ENCODE results near the gene FHIP1B. TPM values are rescaled to one million over a fixed set of nuclear protein-coding genes. Genes with fewer than 3 reads are reported as not detected.

The FHIP1B gene
- total and polyA plus RNA-seq, 10 donors = 14.9 to 77.6 (median 40.7) TPM

- Histone ChIP-seq H3K4me1 (peaks cover 0 to 40% (median 2%) of the 10 kb centered on the region in 6 donors), H3K27ac (peak overlapping the region in 2 of 8 donors; percentile 92 to 94), H3K4me3 (no peak overlapping the region), H3K27me3 (replicated peaks in 1 of 7) (no peaks in the 10 kb centered on the region), H3K9me3 (no peaks in the 10 kb centered on the region), H3K36me3 (peaks cover 0 to 70% (median 42%) of the 10 kb centered on the region in 6 donors)
- 58 to 81% (median 75%) methylated on average over 3 of the region's 3 CpGs for WGBS, 5 donors
- DNase-seq = no peak
- intact Hi-C loops (cut with DNase I; ENCODE audit: low total_unique reads) = no loop called here
- TF ChIP-seq POLR2AphosphoS5 (IDR thresholded peaks at IDR 0.05) (no peak), CTCF (IDR thresholded peaks at IDR 0.05 in 8 of 11, conservative IDR thresholded peaks at IDR 0.05 in 3 of 11) (no peak), POLR2A (IDR thresholded peaks at IDR 0.05) (no peak)
These were observed 27.8 kb downstream of the FHIP1B start for GRCh38 chr11:6206456-6207180.

- Histone ChIP-seq H3K27me3 (replicated peaks in 1 of 7) (no peaks in the 10 kb centered on the region), H3K36me3 (peaks cover 0 to 57% (median 29%) of the 10 kb centered on the region in 6 donors), H3K9me3 (no peaks in the 10 kb centered on the region), H3K4me1 (peaks cover 0 to 53% (median 4%) of the 10 kb centered on the region in 6 donors), H3K4me3 (no peak within 1 kb of the TSS), H3K27ac (peak within 1 kb of the TSS in 6 of 8 donors; percentile 36 to 94 (median 87))
- intact Hi-C loops (cut with DNase I; ENCODE audit: low total_unique reads) = no loop called here
- no peak for TF ChIP-seq CTCF (IDR thresholded peaks at IDR 0.05 in 8 of 11, conservative IDR thresholded peaks at IDR 0.05 in 3 of 11)
- TF ChIP-seq POLR2A (IDR thresholded peaks at IDR 0.05) = no peak
- no peak for TF ChIP-seq POLR2AphosphoS5 (IDR thresholded peaks at IDR 0.05)
- DNase-seq = no peak
- WGBS, 5 donors = 81 to 94% (median 93%) methylated on average over 1 of the region's 1 CpG
These were observed 29.1 kb downstream of the FHIP1B start, which contains the start of gene C11orf42 for GRCh38 chr11:6205366-6205765. TSS of gene C11orf42 (plus strand) at chr11:6205557. CDS start at chr11:6205616, 59 bp downstream.

GRCh38 chr11:6204706-6205105 lies 29.7 kb downstream of the FHIP1B start:
- peak overlapping the region in 6 of 8 donors; percentile 36 to 94 (median 87) for H3K27ac ChIP-seq
- H3K9me3 ChIP-seq = no peaks in the 10 kb centered on the region
- DNase-seq = no peak
- WGBS, 5 donors = 70 to 95% (median 84%) methylated on average over 1 of the region's 1 CpG
- intact Hi-C loops (cut with DNase I; ENCODE audit: low total_unique reads) = no loop called here
- no peak for TF ChIP-seq POLR2A (IDR thresholded peaks at IDR 0.05)
- TF ChIP-seq CTCF (IDR thresholded peaks at IDR 0.05 in 8 of 11, conservative IDR thresholded peaks at IDR 0.05 in 3 of 11) = no peak
- TF ChIP-seq POLR2AphosphoS5 (IDR thresholded peaks at IDR 0.05) = no peak
- no peak overlapping the region for H3K4me3 ChIP-seq
- H3K36me3 ChIP-seq = peaks cover 0 to 51% (median 23%) of the 10 kb centered on the region in 6 donors
- no peaks in the 10 kb centered on the region for H3K27me3 ChIP-seq (replicated peaks in 1 of 7)
- peaks cover 0 to 59% (median 4%) of the 10 kb centered on the region in 6 donors for H3K4me1 ChIP-seq

GRCh38 chr11:6203327-6203726 lies 31.1 kb downstream of the FHIP1B start:
- 23 to 36% (median 28%) methylated on average over 3 of the region's 3 CpGs for WGBS, 5 donors
- Histone ChIP-seq H3K27me3 (replicated peaks in 1 of 7) (no peaks in the 10 kb centered on the region), H3K36me3 (peaks cover 0 to 37% (median 18%) of the 10 kb centered on the region in 6 donors), H3K27ac (peak overlapping the region in 5 of 8 donors; percentile 75 to 94 (median 89)), H3K4me1 (peaks cover 0 to 60% (median 4%) of the 10 kb centered on the region in 6 donors), H3K9me3 (no peaks in the 10 kb centered on the region), H3K4me3 (no peak overlapping the region)
- no peak for DNase-seq
- TF ChIP-seq POLR2AphosphoS5 (IDR thresholded peaks at IDR 0.05) (no peak), POLR2A (IDR thresholded peaks at IDR 0.05) (no peak), CTCF (IDR thresholded peaks at IDR 0.05 in 8 of 11, conservative IDR thresholded peaks at IDR 0.05 in 3 of 11) (no peak)
- intact Hi-C loops (cut with DNase I; ENCODE audit: low total_unique reads) = no loop called here

All from spleen (tissue), 11 donors.